ENCODE results near the gene FOXRED1.

GRCh38 chr11:126265811-126266210 lies 3.1 kb upstream of the FOXRED1 start:
- no peak for TF ChIP-seq CTCF (IDR thresholded peaks at IDR 0.05 in 4 of 5, conservative IDR thresholded peaks at IDR 0.05 in 1 of 5)
- TF ChIP-seq POLR2A (IDR thresholded peaks at IDR 0.05): no peak
